Heart left ventricle (tissue), 13 donors: ENCODE data around the gene IPO5.

Experiments used
- CTCF ChIP-seq, 12 donors: fragments of 200-600 bp; sonication (generic) in 4 of 12; IDR thresholded peaks; one replicate each; pipeline versions ENCODE4 v1.5.0 to v1.8.0; 2018 to 2022; ENCODE audit warnings: antibody characterized with exemption in 12 of 12, mild to moderate bottlenecking in 5 of 12
- POLR2A ChIP-seq, 2 donors: fragments of 450-650 bp; IDR thresholded peaks; one replicate each; pipeline ENCODE4 v1.6.1; 2017; ENCODE audit warnings: antibody characterized with exemption in 2 of 2, mild to moderate bottlenecking in 2 of 2, moderate library complexity in 2 of 2
- donor health status: ischemic (EF 13 %, LVEDD 7.1; RV severe dilation, severe dysfunction).
- donor health status: DM: no; HTN: yes; CAD: no.
- donor health status: DM: no; HTN: no; CAD: no.
- donor health status: ischemic (EF 25% LVEDD 6.9; RV normal size, moderate dysfunction).
- donor health status: ischemic (EF 25% LVEDD 5.7; RV mildly dilated, moderate dysfunction).
- donor health status: ischemic (EF 35%, LVEDD 5.7; RV mildly dilated, moderate dysfunction).
- donor health status: nonischemic (EF 11% LVEDD 7.7; RV severe dilation, severe dysfunction).
- donor health status: DM: yes; HTN: yes; CAD: no.
- donor health status: PGD.
- donor health status: ischemic (EF 29% LVEDD 5.4; RV normal size, mild dysfunction).
- donor health status: nonischemic (EF 23%, LVEDD 6.1; RV moderate dilation, normal function).

GRCh38 chr13:98048265-98048664 lies 94.8 kb downstream of the IPO5 start:
- no peak for TF ChIP-seq CTCF (IDR thresholded peaks at IDR 0.05)
- no peak for TF ChIP-seq POLR2A (IDR thresholded peaks at IDR 0.05)
